Smooth muscle cell (in vitro differentiated cells): ENCODE measurements around the gene SLC16A7. TPM values are rescaled to one million over a fixed set of nuclear protein-coding genes. Genes with fewer than 3 reads are reported as not detected.
"Not testable (repeated sequence)": the region's sequence is repeated elsewhere in the genome, so short reads cannot be mapped to it uniquely, and the experiment has no call there.

Experiments
- DNase-seq: peaks from one replicate; lab custom pipeline; 2025; ENCODE audit not compliant: unreplicated experiment; lab: John Stamatoyannopoulos, UW
- H2AFZ ChIP-seq: fragments of 200-600 bp; sonication (generic); 2 replicates; pipeline ENCODE4 v1.6.0; 2016; ENCODE audit warnings: antibody characterized with exemption, low read depth, mild to moderate bottlenecking
- H3F3A ChIP-seq: fragments of 200-600 bp; sonication (generic); 2 replicates; pipeline ENCODE4 v1.6.0; 2017; ENCODE audit warnings: antibody characterized with exemption, low read depth
- H3K27ac ChIP-seq: fragments of 200-600 bp; sonication (generic); 2 replicates; pipeline ENCODE4 v1.5.1; 2016; ENCODE audit warnings: low read depth, mild to moderate bottlenecking
- H3K27me3 ChIP-seq: fragments of 200-600 bp; sonication (generic); 2 replicates; pipeline ENCODE4 v1.6.1; 2016; ENCODE audit warnings: low read depth, mild to moderate bottlenecking
- H3K36me3 ChIP-seq: fragments of 200-600 bp; sonication (generic); 2 replicates; pipeline ENCODE4 v1.5.1; 2016; ENCODE audit warnings: low read depth
- H3K4me1 ChIP-seq: fragments of 200-600 bp; sonication (generic); 2 replicates; pipeline ENCODE4 v1.5.1; 2016; ENCODE audit warnings: low read depth
- H3K4me2 ChIP-seq: fragments of 200-600 bp; sonication (generic); 2 replicates; pipeline ENCODE4 v1.6.0; 2016; ENCODE audit warnings: mild to moderate bottlenecking
- H3K4me3 ChIP-seq: fragments of 200-600 bp; sonication (generic); 2 replicates; pipeline ENCODE4 v1.5.1; 2016; ENCODE audit warnings: mild to moderate bottlenecking
- H3K79me2 ChIP-seq: fragments of 200-600 bp; sonication (generic); 2 replicates; pipeline ENCODE4 v1.6.0; 2016; ENCODE audit warnings: low read depth, mild to moderate bottlenecking
- H3K9ac ChIP-seq: fragments of 200-600 bp; sonication (generic); 2 replicates; pipeline ENCODE4 v1.6.0; 2016; ENCODE audit warnings: low read depth
- H3K9me3 ChIP-seq: fragments of 200-600 bp; sonication (generic); replicated peaks from 2 replicates; pipeline ENCODE4 v1.5.1; 2016; ENCODE audit warnings: low read depth
- H4K20me1 ChIP-seq: fragments of 200-600 bp; sonication (generic); 2 replicates; pipeline ENCODE4 v1.6.0; 2016; ENCODE audit warnings: low read depth
- WGBS: methylation state at CpG from one replicate; pipeline ENCODE4 v1.1.7; 2016; ENCODE audit warnings: low lambda C conversion rate; 5-methylcytosine and 5-hydroxymethylcytosine counted together
- polyA plus RNA-seq: library from polyadenylated mRNA; unstranded; fragments of >200 nt; fragmentation: Nextera tagmentation; extraction: Ambion mirVana; gene quantifications from 2 replicates; pipeline ENCODE4 v1.2.1, GENCODE V29; 2016
- total RNA-seq: library from RNA; depleted of rRNA; stranded (reverse); fragments of >200 nt; gene quantifications from 2 replicates; pipeline ENCODE4 v1.2.3, GENCODE V29; 2014
- TF ChIP-seq, protein P1 (sequence below): fragments of 200-600 bp; sonication (generic); IDR thresholded peaks from 2 replicates; pipeline ENCODE4 v1.5.1; 2017; ENCODE audit warnings: borderline replicate concordance, mild to moderate bottlenecking, antibody characterized with exemption; ENCODE audit not compliant: insufficient read depth, poor library complexity, severe bottlenecking

SLC16A7 gene
- total and polyA plus RNA-seq, 2 experiments from 2014 or later = 1.6 to 13.8 TPM

DNA sequence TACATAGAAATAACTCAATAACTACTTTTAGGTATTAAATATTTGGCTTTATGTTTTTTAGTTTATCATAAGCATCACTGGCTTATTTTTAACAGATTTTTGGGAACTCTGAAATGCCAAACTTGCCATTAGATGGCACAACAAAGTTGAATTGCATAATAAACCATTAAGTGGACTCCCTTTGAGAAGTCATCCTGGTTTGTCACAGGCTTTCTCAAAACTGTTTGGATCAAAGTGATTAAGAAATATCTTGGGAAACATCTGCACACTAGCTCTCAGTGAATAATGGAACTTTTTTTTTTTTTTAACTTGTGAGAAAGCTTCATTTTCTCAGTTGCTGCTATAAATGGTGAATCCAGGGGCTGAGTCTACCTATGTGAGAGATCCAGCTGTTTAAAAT lies 4.3 kb downstream of the SLC16A7 start:
- Histone ChIP-seq H3K27ac (no peak overlapping the region), H3K9ac (no peak overlapping the region), H3K9me3 (no peaks in the 10 kb centered on the region), H2AFZ (no peak overlapping the region), H3F3A (peaks cover 11% of the 10 kb centered on the region), H4K20me1 (no peaks in the 10 kb centered on the region), H3K36me3 (no peaks in the 10 kb centered on the region), H3K27me3 (no peaks in the 10 kb centered on the region), H3K79me2 (no peaks in the 10 kb centered on the region), H3K4me2 (no peak overlapping the region), H3K4me3 (no peak overlapping the region), H3K4me1 (peaks cover 3% of the 10 kb centered on the region)
- TF ChIP-seq, protein P1, sequence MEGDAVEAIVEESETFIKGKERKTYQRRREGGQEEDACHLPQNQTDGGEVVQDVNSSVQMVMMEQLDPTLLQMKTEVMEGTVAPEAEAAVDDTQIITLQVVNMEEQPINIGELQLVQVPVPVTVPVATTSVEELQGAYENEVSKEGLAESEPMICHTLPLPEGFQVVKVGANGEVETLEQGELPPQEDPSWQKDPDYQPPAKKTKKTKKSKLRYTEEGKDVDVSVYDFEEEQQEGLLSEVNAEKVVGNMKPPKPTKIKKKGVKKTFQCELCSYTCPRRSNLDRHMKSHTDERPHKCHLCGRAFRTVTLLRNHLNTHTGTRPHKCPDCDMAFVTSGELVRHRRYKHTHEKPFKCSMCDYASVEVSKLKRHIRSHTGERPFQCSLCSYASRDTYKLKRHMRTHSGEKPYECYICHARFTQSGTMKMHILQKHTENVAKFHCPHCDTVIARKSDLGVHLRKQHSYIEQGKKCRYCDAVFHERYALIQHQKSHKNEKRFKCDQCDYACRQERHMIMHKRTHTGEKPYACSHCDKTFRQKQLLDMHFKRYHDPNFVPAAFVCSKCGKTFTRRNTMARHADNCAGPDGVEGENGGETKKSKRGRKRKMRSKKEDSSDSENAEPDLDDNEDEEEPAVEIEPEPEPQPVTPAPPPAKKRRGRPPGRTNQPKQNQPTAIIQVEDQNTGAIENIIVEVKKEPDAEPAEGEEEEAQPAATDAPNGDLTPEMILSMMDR = no peak
- DNase-seq = no peak

DNA sequence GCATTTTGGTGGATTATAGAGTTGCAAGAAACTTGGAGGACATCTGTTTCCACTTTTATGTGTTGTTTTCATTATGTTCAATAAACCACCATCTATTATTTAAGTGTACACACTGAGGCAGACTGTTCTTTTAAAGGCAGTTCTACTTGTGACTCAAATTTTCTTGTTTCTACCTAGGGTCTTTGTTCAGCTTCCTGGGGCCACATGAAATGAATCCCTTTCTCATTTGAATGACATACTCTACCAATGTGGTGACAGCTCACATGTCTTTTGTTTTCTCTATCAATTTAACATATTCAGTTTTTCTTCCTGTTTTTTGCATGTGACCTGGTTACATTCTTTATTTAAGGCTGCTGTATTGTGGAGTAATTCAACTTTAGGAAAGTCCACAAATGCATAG lies 7.9 kb downstream of the SLC16A7 start:
- no peak overlapping the region for H3K9ac ChIP-seq
- no peaks in the 10 kb centered on the region for H3K9me3 ChIP-seq
- no peaks in the 10 kb centered on the region for H3K36me3 ChIP-seq
- H3K4me2 ChIP-seq = no peak overlapping the region
- no peaks in the 10 kb centered on the region for H4K20me1 ChIP-seq
- TF ChIP-seq, protein P1 = no peak
- no peaks in the 10 kb centered on the region for H3K79me2 ChIP-seq
- H2AFZ ChIP-seq = no peak overlapping the region
- H3K4me1 ChIP-seq = no peaks in the 10 kb centered on the region
- H3K27ac ChIP-seq = no peak overlapping the region
- DNase-seq = no peak
- no peaks in the 10 kb centered on the region for H3F3A ChIP-seq
- no peak overlapping the region for H3K4me3 ChIP-seq
- H3K27me3 ChIP-seq = no peaks in the 10 kb centered on the region

DNA sequence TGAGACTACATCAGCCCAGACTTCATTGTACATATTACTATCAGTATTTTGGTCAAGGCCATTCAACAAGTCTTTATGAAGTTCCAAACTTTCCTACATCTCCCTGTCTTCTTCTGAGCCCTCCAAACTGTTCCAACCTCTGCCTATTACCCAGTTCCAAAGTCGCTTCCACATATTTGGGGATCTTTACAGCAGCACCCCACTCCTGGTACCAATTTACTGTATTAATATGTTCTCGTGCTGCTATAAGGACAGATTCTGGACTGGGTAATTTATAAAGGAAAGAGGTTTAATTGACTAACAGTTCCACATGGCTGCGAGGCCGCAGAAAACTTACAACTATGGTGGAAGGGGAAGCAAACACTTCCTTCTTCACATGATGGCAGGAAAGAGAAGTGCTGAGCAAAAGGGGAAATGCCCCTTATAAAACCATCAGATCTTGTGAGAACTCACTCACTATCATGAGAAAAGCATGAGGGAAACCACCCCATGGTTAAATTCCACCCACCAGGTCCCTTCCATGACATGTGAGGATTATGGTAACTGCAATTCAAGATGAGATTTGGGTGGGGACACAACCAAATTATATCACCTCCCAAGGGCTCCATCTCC lies 17.1 kb downstream of the SLC16A7 start:
- not testable (repeated sequence) for H3K79me2 ChIP-seq, H3K9me3 ChIP-seq, H2AFZ ChIP-seq, H3K36me3 ChIP-seq, H3F3A ChIP-seq, H4K20me1 ChIP-seq, H3K4me1 ChIP-seq, DNase-seq, H3K27me3 ChIP-seq, H3K4me2 ChIP-seq, H3K9ac ChIP-seq, H3K4me3 ChIP-seq, H3K27ac ChIP-seq
- 90% methylated on average over 4 of the region's 4 CpGs for WGBS

DNA sequence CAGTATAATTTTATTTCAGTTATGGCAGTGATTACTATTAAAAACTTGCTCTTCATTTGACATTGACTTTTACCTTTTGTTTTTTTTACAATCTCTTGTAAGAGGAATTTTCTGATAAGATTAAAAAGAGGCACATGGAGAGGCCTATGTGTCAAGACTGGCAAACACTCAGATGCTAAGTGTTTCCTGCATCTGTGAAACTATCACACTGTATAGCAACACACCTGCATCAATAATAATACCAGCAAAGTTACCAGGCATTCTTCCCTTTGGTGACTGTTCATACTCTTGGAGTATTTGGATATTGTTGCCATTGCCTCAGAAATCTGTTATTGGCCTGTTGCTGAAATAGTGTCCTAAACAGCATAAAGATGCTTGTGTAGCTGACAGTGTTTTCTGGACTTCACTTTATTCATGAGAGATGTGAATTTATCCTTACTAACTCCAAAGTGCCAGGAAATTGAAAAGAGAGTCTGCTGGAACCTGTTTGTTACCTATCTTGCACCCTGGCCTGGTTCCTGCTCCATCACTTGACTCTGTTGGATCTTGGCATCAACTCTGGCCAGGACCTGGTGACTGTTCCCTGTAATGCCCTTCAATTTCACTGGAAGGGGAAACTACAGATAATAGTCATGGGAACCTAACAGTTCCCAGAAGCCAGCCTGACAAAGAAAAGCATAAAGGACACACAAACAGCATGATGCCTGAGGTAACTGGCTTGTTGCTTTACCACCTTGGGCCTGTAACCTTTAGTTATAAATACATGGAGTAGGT lies 19.8 kb downstream of the SLC16A7 start:
- no peak overlapping the region for H3K4me3 ChIP-seq
- no peak overlapping the region for H2AFZ ChIP-seq
- H3K4me1 ChIP-seq = no peaks in the 10 kb centered on the region
- no peak overlapping the region for H3K4me2 ChIP-seq
- no peaks in the 10 kb centered on the region for H3K79me2 ChIP-seq
- TF ChIP-seq, protein P1 = no peak
- no peaks in the 10 kb centered on the region for H4K20me1 ChIP-seq
- no peak overlapping the region for H3K9ac ChIP-seq
- H3K36me3 ChIP-seq = no peaks in the 10 kb centered on the region
- no peak overlapping the region for H3K27ac ChIP-seq
- no peak for DNase-seq
- no peaks in the 10 kb centered on the region for H3F3A ChIP-seq
- no peaks in the 10 kb centered on the region for H3K27me3 ChIP-seq
- H3K9me3 ChIP-seq = no peaks in the 10 kb centered on the region
